ENCODE data around the gene WWOX. TPM values are rescaled to one million over a fixed set of nuclear protein-coding genes. Genes with fewer than 3 reads are reported as not detected.

Gene WWOX
- total RNA-seq, 1 experiment from 2014 or later, result 15.6 TPM

- Histone ChIP-seq H2BK120ac (ENCODE audit: low read depth, low read length, poor library complexity, severe bottlenecking) (no peak overlapping the region), H3T11ph (ENCODE audit: low read length) (no peak overlapping the region), H4K20me1 (ENCODE audit: control insufficient read depth, insufficient read depth, insufficient read length) (no peaks in the 10 kb centered on the region), H3K14ac (ENCODE audit: insufficient read depth, low read length) (no peak overlapping the region), H2AK5ac (ENCODE audit: insufficient read length, low read length) (no peak overlapping the region), H2BK12ac (ENCODE audit: insufficient read length, low read depth, low read length) (no peak overlapping the region), H3K9ac (ENCODE audit: extremely low read depth, insufficient read length, low read length) (no peak overlapping the region), H3K18ac (ENCODE audit: insufficient read length, low read depth, low read length) (no peak overlapping the region), H4K5ac (ENCODE audit: insufficient read length, low read depth, low read length) (no peak overlapping the region), H2BK5ac (ENCODE audit: insufficient read length, low read length) (no peak overlapping the region), H3K4ac (ENCODE audit: low read depth, low read length) (no peak overlapping the region), H3K9me3 (ENCODE audit: control insufficient read depth, low read depth, low read length) (no peaks in the 10 kb centered on the region), H3K23me2 (ENCODE audit: insufficient read length, low read depth, low read length, poor library complexity, severe bottlenecking) (no peaks in the 10 kb centered on the region), H3K27ac (ENCODE audit: insufficient read length, low read depth, low read length) (no peak overlapping the region), H3K23ac (ENCODE audit: insufficient read length, low read depth, low read length) (no peak overlapping the region), H2BK20ac (ENCODE audit: low read depth, low read length, poor library complexity, severe bottlenecking) (no peak overlapping the region), H2AFZ (ENCODE audit: low read length) (no peak overlapping the region), H3K56ac (ENCODE audit: insufficient read length, low read depth, low read length) (no peak overlapping the region), H2BK15ac (ENCODE audit: low read depth, low read length) (no peak overlapping the region), H4K8ac (replicated peaks; ENCODE audit: insufficient read length, low read depth, low read length) (no peak overlapping the region), H3K4me2 (ENCODE audit: insufficient read depth, insufficient read length, low read length) (no peak overlapping the region), H3K4me1 (ENCODE audit: insufficient read depth, low read length) (no peaks in the 10 kb centered on the region), H3K27me3 (ENCODE audit: insufficient read depth, low read length) (no peaks in the 10 kb centered on the region), H4K91ac (ENCODE audit: insufficient read length, low read depth, low read length) (no peak overlapping the region), H3K79me2 (ENCODE audit: insufficient read depth, low read length) (no peaks in the 10 kb centered on the region), H3K79me1 (ENCODE audit: insufficient read depth, low read depth, low read length, poor library complexity, severe bottlenecking) (no peaks in the 10 kb centered on the region)
- Mint-ChIP-seq H3K4me3 (0 out of 5 replicates have a peak overlapping the region, but pooled peaks of 1 of the 2 experiments have one; percentile 20), H3K36me3 (ENCODE audit: insufficient read depth in 1 of 3, low read depth in 3 of 3) (no peaks in the 10 kb centered on the region), H3K9me3 (no peaks in the 10 kb centered on the region), H3K27me3 (ENCODE audit: low read depth) (no peaks in the 10 kb centered on the region), H3K4me1 (peaks cover 26 to 52% of the 10 kb centered on the region in 2 experiments), H3K27ac (peak overlapping the region in 2 of 3 experiments; percentile 6 to 49; a peak in 2 of 7 replicates)
- WGBS (ENCODE audit: extremely low coverage, insufficient read length, low lambda C conversion rate), result no CpG with 5 or more reads among the region's 3 CpGs
- no peak for DNase-seq
- TF ChIP-seq CTCF (conservative IDR thresholded peaks at IDR 0.05), result no peak
Measured at GRCh38 chr16:78289373-78289772, 189.9 kb downstream of the WWOX start.
